Tibial nerve (tissue), 4 donors: ENCODE results near the gene TM4SF4. TPM values are rescaled to one million over a fixed set of nuclear protein-coding genes. Genes with fewer than 3 reads are reported as not detected.
A peak's percentile ranks its signal among the peaks of the same experiment; 100 is the strongest.

Experiments
- DNase-seq, 2 donors: peaks; one replicate each; pipeline ENCODE4 v3.0.0-alpha.2; 2019; ENCODE audit warnings: low spot score in 2 of 2
- H3K27ac ChIP-seq, 4 donors: fragments of 200-600 bp; sonication (generic) in 3 of 4; one replicate each; pipeline ENCODE4 v1.5.1; 2017 to 2019; ENCODE audit warnings: mild to moderate bottlenecking in 1 of 4
- H3K27me3 ChIP-seq, 2 donors: fragments of 200-600 bp; sonication (generic) in 1 of 2; one replicate each; pipeline versions ENCODE4 v1.5.1 to v1.6.0; 2017 to 2019
- H3K36me3 ChIP-seq, 3 donors: fragments of 200-600 bp; sonication (generic); one replicate each; pipeline ENCODE4 v1.5.1; 2018 to 2019
- H3K4me1 ChIP-seq, 4 donors: fragments of 200-600 bp; sonication (generic) in 3 of 4; one replicate each; pipeline ENCODE4 v1.5.1; 2017 to 2019
- H3K4me3 ChIP-seq, 4 donors: fragments of 200-600 bp; sonication (generic) in 3 of 4; one replicate each; pipeline ENCODE4 v1.5.1; 2017 to 2019; ENCODE audit warnings: mild to moderate bottlenecking in 1 of 4, moderate library complexity in 1 of 4
- H3K9me3 ChIP-seq, 4 donors: fragments of 200-600 bp; sonication (generic) in 3 of 4; one replicate each; pipeline ENCODE4 v1.5.1; 2017 to 2019
- EP300 ChIP-seq, 2 donors: sonication (generic); formaldehyde crosslinking; IDR thresholded peaks; one replicate each; pipeline ENCODE4 v1.6.1; 2017; ENCODE audit warnings: antibody characterized with exemption in 2 of 2, mild to moderate bottlenecking in 1 of 2
- POLR2A ChIP-seq, 2 donors: fragments of 450-650 bp; IDR thresholded peaks; one replicate each; pipeline ENCODE4 v1.6.1; 2017; ENCODE audit warnings: antibody characterized with exemption in 2 of 2, mild to moderate bottlenecking in 2 of 2, moderate library complexity in 2 of 2
- WGBS, 2 donors: methylation state at CpG; one replicate each; pipeline ENCODE4 v1.1.5; 2018; 5-methylcytosine and 5-hydroxymethylcytosine counted together
- total RNA-seq, 4 donors: library from RNA; depleted of rRNA; stranded (reverse); fragments of >200 nt; gene quantifications; one replicate each; pipeline ENCODE4 v1.1.0, GENCODE V29; 2016
- TF ChIP-seq, protein P1 (sequence below), 5 experiments: fragments of 200-600 bp in 3 of 5; fragments of 450-650 bp in 2 of 5; sonication (generic) in 3 of 5; IDR thresholded peaks; one replicate each; pipeline ENCODE4 v1.5.1; 2016 to 2019; ENCODE audit warnings: antibody characterized with exemption in 5 of 5, mild to moderate bottlenecking in 3 of 5, moderate library complexity in 2 of 5

TM4SF4 gene
- total RNA-seq, 4 donors from 2014 or later, result not detected

DNA sequence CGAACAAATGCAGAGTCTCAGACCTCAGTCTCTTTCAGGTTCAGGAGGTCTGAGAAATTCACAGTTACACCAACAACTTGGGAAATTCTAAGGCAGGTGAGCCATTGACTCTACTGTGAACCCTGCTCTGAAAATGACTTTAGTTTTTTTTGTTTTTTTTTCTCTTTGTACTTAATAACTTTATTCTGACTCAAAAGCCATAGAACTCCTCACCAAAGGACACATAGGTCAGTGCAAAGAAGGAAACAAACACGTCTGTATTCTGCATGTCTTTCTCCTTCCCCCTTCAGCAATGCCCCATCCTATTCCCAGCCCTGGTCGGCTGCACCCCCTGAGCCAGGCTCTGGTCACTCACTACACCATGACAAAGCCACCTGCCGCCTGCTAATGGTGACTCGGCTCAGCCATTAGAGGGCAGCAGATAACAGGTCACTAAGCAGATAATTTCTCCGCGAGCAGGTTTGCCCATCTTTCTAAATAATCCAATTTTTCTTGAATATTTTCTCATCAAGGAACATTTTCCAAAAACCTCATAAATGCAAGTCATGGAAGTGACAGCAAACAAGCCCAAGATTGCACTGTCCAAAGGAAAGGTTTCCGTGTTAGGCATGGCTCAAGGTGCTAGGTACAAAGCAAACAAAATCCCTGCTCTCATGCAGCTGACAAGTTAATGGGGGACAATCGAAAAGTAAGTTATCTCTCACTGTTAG is 37.7 kb downstream of the TM4SF4 start:
- H3K36me3 ChIP-seq, result no peaks in the 10 kb centered on the region
- TF ChIP-seq EP300 (IDR thresholded peaks at IDR 0.05) (peak in 1 of 2 donors; percentile 18), POLR2A (IDR thresholded peaks at IDR 0.05) (no peak)
- TF ChIP-seq, protein P1, sequence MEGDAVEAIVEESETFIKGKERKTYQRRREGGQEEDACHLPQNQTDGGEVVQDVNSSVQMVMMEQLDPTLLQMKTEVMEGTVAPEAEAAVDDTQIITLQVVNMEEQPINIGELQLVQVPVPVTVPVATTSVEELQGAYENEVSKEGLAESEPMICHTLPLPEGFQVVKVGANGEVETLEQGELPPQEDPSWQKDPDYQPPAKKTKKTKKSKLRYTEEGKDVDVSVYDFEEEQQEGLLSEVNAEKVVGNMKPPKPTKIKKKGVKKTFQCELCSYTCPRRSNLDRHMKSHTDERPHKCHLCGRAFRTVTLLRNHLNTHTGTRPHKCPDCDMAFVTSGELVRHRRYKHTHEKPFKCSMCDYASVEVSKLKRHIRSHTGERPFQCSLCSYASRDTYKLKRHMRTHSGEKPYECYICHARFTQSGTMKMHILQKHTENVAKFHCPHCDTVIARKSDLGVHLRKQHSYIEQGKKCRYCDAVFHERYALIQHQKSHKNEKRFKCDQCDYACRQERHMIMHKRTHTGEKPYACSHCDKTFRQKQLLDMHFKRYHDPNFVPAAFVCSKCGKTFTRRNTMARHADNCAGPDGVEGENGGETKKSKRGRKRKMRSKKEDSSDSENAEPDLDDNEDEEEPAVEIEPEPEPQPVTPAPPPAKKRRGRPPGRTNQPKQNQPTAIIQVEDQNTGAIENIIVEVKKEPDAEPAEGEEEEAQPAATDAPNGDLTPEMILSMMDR (IDR thresholded peaks at IDR 0.05), result peak; percentile 68 to 85 (median 73)
- peaks cover 0 to 27% (median 6%) of the 10 kb centered on the region in 4 donors for H3K4me1 ChIP-seq
- 18 to 21% methylated on average over 9 of the region's 9 CpGs for WGBS, 2 donors
- H3K27ac ChIP-seq, result no peak overlapping the region
- peak; percentile 41 to 81 for DNase-seq
- no peaks in the 10 kb centered on the region for H3K9me3 ChIP-seq
- no peak overlapping the region for H3K4me3 ChIP-seq
- no peaks in the 10 kb centered on the region for H3K27me3 ChIP-seq

DNA sequence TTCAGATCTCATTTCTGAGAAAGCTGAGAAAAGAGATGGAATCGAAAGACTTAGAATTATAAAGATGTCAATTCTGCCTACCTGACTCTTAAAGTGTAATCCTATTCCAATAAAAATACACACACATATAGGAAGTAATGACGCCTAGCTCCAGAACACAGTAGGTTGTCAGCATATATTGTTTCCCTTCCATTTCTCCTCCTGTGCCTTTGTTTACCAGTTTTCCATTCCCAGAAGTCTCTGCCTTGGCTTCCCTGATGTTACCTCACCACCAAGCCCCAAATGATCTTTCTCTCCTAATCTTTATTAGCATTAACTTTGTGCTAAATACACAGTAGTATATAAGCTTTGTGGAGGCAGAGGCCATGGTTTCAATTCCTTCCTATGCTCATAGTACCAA is 40.0 kb downstream of the TM4SF4 start:
- no peaks in the 10 kb centered on the region for H3K9me3 ChIP-seq
- 78 to 80% methylated on average over 2 of the region's 2 CpGs for WGBS, 2 donors
- no peak overlapping the region for H3K27ac ChIP-seq
- no peak for DNase-seq
- no peaks in the 10 kb centered on the region for H3K36me3 ChIP-seq
- peaks cover 0 to 20% (median 0%) of the 10 kb centered on the region in 4 donors for H3K4me1 ChIP-seq
- no peak overlapping the region for H3K4me3 ChIP-seq
- TF ChIP-seq EP300 (IDR thresholded peaks at IDR 0.05) (no peak), POLR2A (IDR thresholded peaks at IDR 0.05) (no peak)
- TF ChIP-seq, protein P1 (IDR thresholded peaks at IDR 0.05), result no peak
- H3K27me3 ChIP-seq, result no peaks in the 10 kb centered on the region

- no peak for TF ChIP-seq POLR2A (IDR thresholded peaks at IDR 0.05)
- no peak for TF ChIP-seq EP300 (IDR thresholded peaks at IDR 0.05)
- TF ChIP-seq, protein P1 (IDR thresholded peaks at IDR 0.05), result no peak
- Histone ChIP-seq H3K36me3 (peaks cover 0 to 7% (median 0%) of the 10 kb centered on the region in 3 donors), H3K4me1 (peaks cover 0 to 20% (median 0%) of the 10 kb centered on the region in 4 donors), H3K4me3 (no peak overlapping the region), H3K9me3 (no peaks in the 10 kb centered on the region), H3K27ac (no peak overlapping the region), H3K27me3 (no peaks in the 10 kb centered on the region)
- DNase-seq, result no peak
- 82 to 83% methylated on average over 2 of the region's 2 CpGs for WGBS, 2 donors
Observed at GRCh38 chr3:149515249-149515648, 40.8 kb downstream of the TM4SF4 start.

GRCh38 chr3:149516920-149517319 is 42.4 kb downstream of the TM4SF4 start:
- no peak for TF ChIP-seq POLR2A (IDR thresholded peaks at IDR 0.05)
- TF ChIP-seq, protein P1 (IDR thresholded peaks at IDR 0.05), result no peak
- Histone ChIP-seq H3K36me3 (peaks cover 0 to 14% (median 0%) of the 10 kb centered on the region in 3 donors), H3K27me3 (no peaks in the 10 kb centered on the region), H3K4me3 (no peak overlapping the region), H3K27ac (no peak overlapping the region), H3K4me1 (peaks cover 0 to 20% (median 0%) of the 10 kb centered on the region in 4 donors), H3K9me3 (no peaks in the 10 kb centered on the region)
- WGBS, 2 donors, result 21 to 24% methylated on average over 1 of the region's 1 CpG
- DNase-seq, result no peak

- Histone ChIP-seq H3K4me1 (peaks cover 0 to 11% (median 0%) of the 10 kb centered on the region in 4 donors), H3K9me3 (no peaks in the 10 kb centered on the region), H3K27me3 (no peaks in the 10 kb centered on the region), H3K4me3 (no peak overlapping the region), H3K27ac (no peak overlapping the region), H3K36me3 (peaks cover 0 to 33% (median 0%) of the 10 kb centered on the region in 3 donors)
- 77 to 80% methylated on average over 3 of the region's 3 CpGs for WGBS, 2 donors
- DNase-seq, result no peak
- TF ChIP-seq EP300 (IDR thresholded peaks at IDR 0.05) (no peak), POLR2A (IDR thresholded peaks at IDR 0.05) (no peak)
- TF ChIP-seq, protein P1 (IDR thresholded peaks at IDR 0.05), result no peak
Observed at GRCh38 chr3:149519912-149520311, 45.4 kb downstream of the TM4SF4 start.
